DOHH2 (cell line): ENCODE results near the gene TRIOBP.

Experiments used
- H3F3A ChIP-seq: fragments of 200-600 bp; sonication (generic), shearing (Covaris generic); 2 replicates; pipeline ENCODE4 v1.6.0; 2016; ENCODE audit warnings: antibody characterized with exemption, mild to moderate bottlenecking; ENCODE audit not compliant: control insufficient read depth, insufficient read depth
- H3K27ac ChIP-seq: fragments of 200-600 bp; sonication (generic); 2 replicates; pipeline ENCODE4 v1.5.1; 2014; ENCODE audit warnings: low read depth, mild to moderate bottlenecking, low read length, moderate library complexity
- H3K27me3 ChIP-seq: fragments of 200-600 bp; sonication (generic); 2 replicates; pipeline ENCODE4 v1.6.1; 2014; ENCODE audit warnings: mild to moderate bottlenecking, low read length, mixed read lengths; ENCODE audit not compliant: control insufficient read depth
- H3K36me3 ChIP-seq: fragments of 200-600 bp; sonication (generic); 2 replicates; pipeline ENCODE4 v1.6.1; 2014; ENCODE audit warnings: mild to moderate bottlenecking, low read length, moderate library complexity, mixed read lengths; ENCODE audit not compliant: control insufficient read depth
- H3K4me1 ChIP-seq: fragments of 200-600 bp; sonication (generic); 2 replicates; pipeline ENCODE4 v1.6.1; 2014; ENCODE audit warnings: mild to moderate bottlenecking, low read length, mixed read lengths; ENCODE audit not compliant: control insufficient read depth
- H3K4me2 ChIP-seq: fragments of 200-600 bp; sonication (generic); 2 replicates; pipeline ENCODE4 v1.6.0; 2014; ENCODE audit warnings: mild to moderate bottlenecking, low read length, moderate library complexity
- H3K4me3 ChIP-seq: fragments of 200-600 bp; sonication (generic); 2 replicates; pipeline ENCODE4 v1.5.1; 2014; ENCODE audit warnings: mild to moderate bottlenecking, low read length, mixed read lengths
- H3K79me2 ChIP-seq: fragments of 200-600 bp; sonication (generic); 2 replicates; pipeline ENCODE4 v1.6.1; 2014; ENCODE audit warnings: mild to moderate bottlenecking, low read length, mixed read lengths; ENCODE audit not compliant: control insufficient read depth
- H3K9me2 ChIP-seq: fragments of 200-600 bp; sonication (generic); replicated peaks from 2 replicates; pipeline ENCODE4 v1.6.1; 2014; ENCODE audit warnings: mild to moderate bottlenecking, low read length, mixed read lengths; ENCODE audit not compliant: control insufficient read depth
- H3K9me3 ChIP-seq: fragments of 200-600 bp; sonication (generic); 2 replicates; pipeline ENCODE4 v1.6.1; 2014; ENCODE audit warnings: antibody characterized with exemption, low read length, mixed read lengths; ENCODE audit not compliant: control insufficient read depth, insufficient read depth
- H4K20me1 ChIP-seq: fragments of 200-600 bp; sonication (generic); 2 replicates; pipeline ENCODE4 v1.6.0; 2014; ENCODE audit warnings: low read depth, mild to moderate bottlenecking, antibody characterized with exemption, low read length, moderate library complexity; ENCODE audit not compliant: control insufficient read depth, insufficient read depth
- CTCF ChIP-seq: fragments of 200-600 bp; sonication (generic); IDR thresholded peaks from one replicate; pipeline ENCODE4 v1.5.1; 2014; ENCODE audit warnings: antibody characterized with exemption, mild to moderate bottlenecking, low read depth, low read length; ENCODE audit not compliant: poor library complexity, severe bottlenecking
- EZH2phosphoT487 ChIP-seq: fragments of 200-600 bp; sonication (generic); IDR thresholded peaks from 2 replicates; pipeline ENCODE4 v1.6.1; 2017; ENCODE audit warnings: borderline replicate concordance, mild to moderate bottlenecking, antibody characterized with exemption, low read length, moderate library complexity, mixed read lengths

TRIOBP gene

GRCh38 chr22:37705205-37705604, 8.4 kb downstream of the TRIOBP start:
- no peak overlapping the region for H3K4me2 ChIP-seq
- no peaks in the 10 kb centered on the region; the same call in 1 of the 2 replicates for H3K4me1 ChIP-seq
- no peak overlapping the region for H3K4me3 ChIP-seq
- no peaks in the 10 kb centered on the region for H3K36me3 ChIP-seq
- H4K20me1 ChIP-seq, result no peaks in the 10 kb centered on the region
- no peaks in the 10 kb centered on the region for H3F3A ChIP-seq
- H3K9me2 ChIP-seq, result no peaks in the 10 kb centered on the region
- H3K9me3 ChIP-seq, result no peaks in the 10 kb centered on the region
- TF ChIP-seq CTCF (no peak), EZH2phosphoT487 (no peak)
- H3K27me3 ChIP-seq, result no peaks in the 10 kb centered on the region
- H3K27ac ChIP-seq, result no peak overlapping the region
- no peaks in the 10 kb centered on the region for H3K79me2 ChIP-seq

- H3K27ac ChIP-seq, result no peak overlapping the region
- H3K4me2 ChIP-seq, result no peak overlapping the region
- peaks cover 7% of the 10 kb centered on the region for H3K4me1 ChIP-seq
- no peak overlapping the region for H3K4me3 ChIP-seq
- no peaks in the 10 kb centered on the region for H3K27me3 ChIP-seq
- H3K9me3 ChIP-seq, result no peaks in the 10 kb centered on the region
- no peaks in the 10 kb centered on the region for H3K36me3 ChIP-seq
- no peaks in the 10 kb centered on the region for H3K79me2 ChIP-seq
- TF ChIP-seq EZH2phosphoT487, result no peak
- TF ChIP-seq CTCF, result no peak
- H3F3A ChIP-seq, result no peaks in the 10 kb centered on the region
- no peaks in the 10 kb centered on the region for H4K20me1 ChIP-seq
- no peaks in the 10 kb centered on the region for H3K9me2 ChIP-seq
These were observed 12.0 kb downstream of the TRIOBP start for GRCh38 chr22:37708580-37709444.

GRCh38 chr22:37709445-37709765, 12.6 kb downstream of the TRIOBP start:
- no peak overlapping the region for H3K27ac ChIP-seq
- no peak overlapping the region for H3K4me2 ChIP-seq
- TF ChIP-seq CTCF, result no peak
- TF ChIP-seq EZH2phosphoT487, result no peak
- H4K20me1 ChIP-seq, result no peaks in the 10 kb centered on the region
- H3K9me2 ChIP-seq, result no peaks in the 10 kb centered on the region
- H3K9me3 ChIP-seq, result no peaks in the 10 kb centered on the region
- no peaks in the 10 kb centered on the region for H3K36me3 ChIP-seq
- no peaks in the 10 kb centered on the region for H3F3A ChIP-seq
- H3K4me1 ChIP-seq, result peaks cover 10% of the 10 kb centered on the region
- H3K79me2 ChIP-seq, result no peaks in the 10 kb centered on the region
- no peaks in the 10 kb centered on the region for H3K27me3 ChIP-seq
- H3K4me3 ChIP-seq, result no peak overlapping the region
